ENCODE data around the gene ICAM1.
A peak's percentile ranks its signal among the peaks of the same experiment; 100 is the strongest.

ICAM1 gene

DNA sequence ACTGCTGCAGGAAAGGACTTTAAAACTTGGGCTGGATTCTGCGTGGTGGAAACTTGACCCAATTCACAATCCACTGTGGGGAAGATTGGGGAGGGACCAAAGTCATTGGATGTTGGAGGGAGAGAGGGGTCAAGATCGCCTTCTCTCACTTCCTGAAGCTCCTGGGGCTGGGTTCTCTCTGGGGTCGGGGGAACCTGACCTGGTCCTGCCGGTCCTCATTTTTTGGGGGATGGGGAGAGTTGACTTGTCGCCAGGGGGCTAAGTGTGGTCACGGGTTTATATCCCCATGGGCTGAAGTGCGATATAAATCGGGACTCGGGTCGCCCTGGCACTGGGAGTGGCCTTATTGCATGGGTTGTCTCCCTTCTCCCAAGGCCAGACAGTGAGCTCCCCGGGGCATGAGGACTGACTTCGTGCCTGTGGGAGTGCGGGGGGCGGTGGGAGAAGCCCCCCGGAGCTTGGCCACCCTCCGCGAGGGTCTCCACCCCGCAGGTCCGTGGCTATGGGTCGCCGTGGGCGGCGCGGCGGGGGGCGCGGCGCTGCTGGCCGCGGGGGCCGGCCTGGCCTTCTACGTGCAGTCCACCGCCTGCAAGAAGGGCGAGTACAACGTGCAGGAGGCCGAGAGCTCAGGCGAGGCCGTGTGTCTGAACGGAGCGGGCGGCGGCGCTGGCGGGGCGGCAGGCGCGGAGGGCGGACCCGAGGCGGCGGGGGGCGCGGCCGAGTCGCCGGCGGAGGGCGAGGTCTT lies 25.1 kb downstream of the ICAM1 start:
- TF ChIP-seq, protein P1, sequence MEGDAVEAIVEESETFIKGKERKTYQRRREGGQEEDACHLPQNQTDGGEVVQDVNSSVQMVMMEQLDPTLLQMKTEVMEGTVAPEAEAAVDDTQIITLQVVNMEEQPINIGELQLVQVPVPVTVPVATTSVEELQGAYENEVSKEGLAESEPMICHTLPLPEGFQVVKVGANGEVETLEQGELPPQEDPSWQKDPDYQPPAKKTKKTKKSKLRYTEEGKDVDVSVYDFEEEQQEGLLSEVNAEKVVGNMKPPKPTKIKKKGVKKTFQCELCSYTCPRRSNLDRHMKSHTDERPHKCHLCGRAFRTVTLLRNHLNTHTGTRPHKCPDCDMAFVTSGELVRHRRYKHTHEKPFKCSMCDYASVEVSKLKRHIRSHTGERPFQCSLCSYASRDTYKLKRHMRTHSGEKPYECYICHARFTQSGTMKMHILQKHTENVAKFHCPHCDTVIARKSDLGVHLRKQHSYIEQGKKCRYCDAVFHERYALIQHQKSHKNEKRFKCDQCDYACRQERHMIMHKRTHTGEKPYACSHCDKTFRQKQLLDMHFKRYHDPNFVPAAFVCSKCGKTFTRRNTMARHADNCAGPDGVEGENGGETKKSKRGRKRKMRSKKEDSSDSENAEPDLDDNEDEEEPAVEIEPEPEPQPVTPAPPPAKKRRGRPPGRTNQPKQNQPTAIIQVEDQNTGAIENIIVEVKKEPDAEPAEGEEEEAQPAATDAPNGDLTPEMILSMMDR (conservative IDR thresholded peaks at IDR 0.05; ENCODE audit: low read length): no peak
- DNase-seq (ENCODE audit: low read depth): no peak
- no peak overlapping the region for H3K4me3 ChIP-seq (ENCODE audit: low read length)

DNA sequence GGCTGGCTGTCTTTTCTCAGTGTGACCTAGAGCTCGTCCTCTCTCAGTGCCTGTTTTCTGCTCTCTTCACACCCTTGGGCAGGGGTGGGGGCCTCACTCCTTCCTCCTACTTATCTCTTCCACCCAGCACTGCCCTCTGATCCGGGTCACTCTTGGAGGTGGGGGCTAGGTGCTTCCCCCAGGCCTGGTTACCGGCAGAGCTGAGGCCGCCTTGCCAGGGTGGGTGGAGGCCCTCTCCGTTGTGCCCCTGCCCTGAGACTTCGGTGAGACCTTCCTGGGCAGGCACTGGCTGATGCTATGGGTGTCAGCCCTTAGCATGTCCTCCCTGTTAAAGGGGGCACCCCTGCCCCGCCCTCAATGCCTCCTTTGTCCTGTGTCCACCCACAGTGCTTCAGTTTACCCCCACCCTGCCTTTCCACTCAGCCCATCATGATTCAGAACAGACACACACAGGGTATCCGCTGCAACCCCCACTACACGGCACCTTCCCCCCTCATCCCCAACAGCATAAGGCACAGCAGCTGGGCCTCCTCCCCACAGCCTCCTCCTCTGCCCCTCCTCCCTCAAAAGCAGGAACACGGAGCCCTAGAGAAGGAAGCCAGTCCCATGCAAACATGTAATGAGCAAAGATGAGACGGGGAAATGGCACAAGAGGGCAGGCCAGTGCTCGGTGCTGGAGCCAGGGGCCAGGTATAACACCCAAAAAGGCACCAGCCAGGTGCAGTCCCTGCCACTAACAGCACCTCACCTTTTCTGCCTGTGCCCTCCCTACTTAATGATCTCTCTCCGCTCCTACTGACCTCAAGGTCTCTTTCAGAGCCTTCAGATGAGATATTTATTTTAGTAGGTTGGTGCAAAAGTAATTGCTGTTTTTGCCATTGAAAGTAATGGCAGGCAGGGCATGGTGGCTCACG lies 28.9 kb downstream of the ICAM1 start:
- TF ChIP-seq, protein P1 (conservative IDR thresholded peaks at IDR 0.05; ENCODE audit: low read length): no peak
- H3K4me3 ChIP-seq (ENCODE audit: low read length): no peak overlapping the region
- no peak for DNase-seq (ENCODE audit: low read depth)

DNA sequence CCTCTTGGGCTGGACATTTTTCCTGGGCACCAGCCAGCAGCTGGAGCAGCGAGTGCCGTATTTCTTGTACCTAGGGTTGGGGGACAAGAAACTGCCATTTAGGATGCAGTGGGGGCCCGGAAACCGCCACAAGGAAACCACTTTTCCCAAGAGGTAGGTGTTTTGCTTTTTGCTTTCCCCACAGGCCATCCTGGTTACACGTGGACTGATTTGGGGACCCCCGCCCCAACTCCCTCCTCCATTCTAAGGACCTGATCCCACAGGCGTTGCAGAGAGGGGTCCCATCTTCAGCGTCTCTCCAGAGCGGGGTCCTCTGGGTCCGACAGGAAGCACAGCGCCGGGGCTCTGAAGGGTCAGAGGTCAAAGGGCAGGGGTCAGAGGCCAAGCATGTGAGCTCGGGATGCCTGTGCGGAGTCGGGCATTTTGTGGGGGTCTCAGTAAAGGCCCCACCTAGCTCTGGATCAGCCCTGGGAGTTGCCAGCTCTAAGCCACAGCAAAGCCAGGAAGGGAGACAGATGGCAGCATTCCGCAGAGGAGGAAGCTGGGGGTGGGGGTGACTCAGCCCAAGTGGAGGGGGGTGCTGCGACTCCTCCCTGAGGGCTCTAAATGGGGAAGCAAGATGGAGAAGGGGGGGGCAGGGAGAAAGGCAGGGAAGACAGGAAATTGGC lies 34.4 kb downstream of the ICAM1 start:
- no peak overlapping the region for H3K4me3 ChIP-seq (ENCODE audit: low read length)
- peak; percentile 49 for DNase-seq (ENCODE audit: low read depth)
- TF ChIP-seq, protein P1 (conservative IDR thresholded peaks at IDR 0.05; ENCODE audit: low read length): no peak

DNA sequence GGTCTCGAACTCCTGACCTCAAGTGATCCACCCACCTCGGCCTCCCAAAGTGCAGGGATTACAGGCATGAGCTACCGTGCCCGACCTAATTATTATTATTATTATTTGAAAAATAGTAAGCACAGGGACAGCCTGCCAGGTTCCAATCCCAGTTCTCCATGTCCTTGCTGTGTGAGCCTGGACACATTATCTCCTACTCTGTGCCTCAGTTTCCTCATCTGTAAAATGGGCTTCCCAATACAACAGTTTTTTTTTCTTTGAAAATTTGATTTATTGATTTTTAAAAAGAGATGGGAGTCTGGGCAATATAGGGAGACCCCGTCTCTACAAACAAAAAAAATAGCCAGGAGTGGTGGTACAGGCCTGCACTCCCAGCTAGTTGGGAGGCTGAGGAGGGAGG lies 35.4 kb downstream of the ICAM1 start:
- no peak for DNase-seq (ENCODE audit: low read depth)
- H3K4me3 ChIP-seq (ENCODE audit: low read length): no peak overlapping the region
- TF ChIP-seq, protein P1 (conservative IDR thresholded peaks at IDR 0.05; ENCODE audit: low read length): no peak

DNA sequence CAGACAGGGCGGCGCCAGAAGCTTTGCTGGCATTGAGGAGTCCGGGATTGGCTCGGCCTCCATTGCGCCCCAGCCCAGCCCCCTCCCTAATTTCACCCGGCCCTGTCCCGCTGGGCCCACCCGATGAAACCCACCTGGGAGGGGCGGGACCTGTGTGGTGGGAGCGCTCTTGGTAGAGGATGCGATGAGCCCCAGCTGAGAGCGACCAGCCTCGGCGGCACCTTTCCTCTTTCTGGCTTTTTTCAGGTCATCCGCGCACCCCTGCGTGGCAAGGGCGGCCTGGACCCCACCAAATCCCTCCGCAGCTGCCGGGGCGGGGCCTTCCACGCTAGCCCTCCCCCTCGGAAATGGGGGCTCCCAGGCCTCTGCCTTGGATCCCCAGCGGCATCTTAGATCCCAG lies 38.5 kb downstream of the ICAM1 start, which contains the start of gene ZGLP1:
Gene ZGLP1 (minus strand): TSS at position 393 of the 400 bp plus-strand sequence.
- TF ChIP-seq, protein P1 (conservative IDR thresholded peaks at IDR 0.05; ENCODE audit: low read length): no peak

DNA sequence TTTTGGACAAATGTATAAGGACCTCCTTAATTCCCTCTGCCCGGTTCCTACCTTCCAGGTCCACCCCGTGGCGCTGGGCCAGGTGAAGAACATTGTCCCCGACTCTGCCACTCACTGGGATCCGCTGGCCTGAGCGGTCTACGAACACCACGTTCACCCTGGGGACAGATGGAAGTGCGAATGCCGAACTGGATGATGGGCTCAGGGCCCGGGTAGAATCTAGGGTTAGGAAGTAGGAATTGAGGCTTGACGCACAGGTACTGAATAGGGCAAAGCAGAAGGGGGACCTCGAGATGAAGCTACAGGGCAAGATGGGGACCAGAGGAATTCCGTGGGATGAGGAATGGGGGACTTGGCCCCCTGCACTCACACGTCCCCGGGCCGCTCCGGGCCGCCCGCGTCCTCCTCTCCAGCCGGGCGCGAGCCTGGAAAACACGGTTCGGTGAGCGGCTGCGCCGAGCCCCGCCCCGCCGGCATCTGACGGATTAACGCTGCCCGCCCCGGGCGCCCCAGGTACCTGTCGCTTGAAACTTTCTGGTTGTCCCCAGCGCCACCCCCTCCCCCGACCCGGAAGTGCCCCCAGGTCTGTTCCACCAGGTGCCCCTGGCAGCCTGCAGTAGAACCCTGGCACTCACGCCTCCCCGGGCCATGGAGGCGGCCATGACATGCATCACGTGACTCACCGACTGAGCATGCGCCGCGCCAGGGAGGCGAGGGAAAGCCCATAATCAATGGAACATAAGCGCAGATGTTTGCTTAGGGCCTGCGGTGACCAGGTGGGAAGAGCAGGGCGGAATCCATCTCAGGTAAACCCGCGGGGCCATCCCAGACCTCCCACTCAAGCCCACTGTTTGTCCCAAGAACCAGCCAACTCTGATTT lies 44.7 kb downstream of the ICAM1 start, which contains the start of gene FDX2:
Gene FDX2 (minus strand): TSS at position 681 of the 880 bp plus-strand sequence. CDS start 19 bp downstream, at position 662.
- TF ChIP-seq, protein P1 (conservative IDR thresholded peaks at IDR 0.05; ENCODE audit: low read length): no peak
- H3K4me3 ChIP-seq (ENCODE audit: low read length): peak within 1 kb of the TSS; percentile 90
- DNase-seq (ENCODE audit: low read depth): peak; percentile 72

More for the DNA sequence above, 38.5 kb downstream of the ICAM1 start, which contains the start of gene ZGLP1:
- no peak for DNase-seq (ENCODE audit: low read depth)
- H3K4me3 ChIP-seq (ENCODE audit: low read length): no peak within 1 kb of the TSS
